Measurements from ENCODE around the gene CXCL14.

DNA sequence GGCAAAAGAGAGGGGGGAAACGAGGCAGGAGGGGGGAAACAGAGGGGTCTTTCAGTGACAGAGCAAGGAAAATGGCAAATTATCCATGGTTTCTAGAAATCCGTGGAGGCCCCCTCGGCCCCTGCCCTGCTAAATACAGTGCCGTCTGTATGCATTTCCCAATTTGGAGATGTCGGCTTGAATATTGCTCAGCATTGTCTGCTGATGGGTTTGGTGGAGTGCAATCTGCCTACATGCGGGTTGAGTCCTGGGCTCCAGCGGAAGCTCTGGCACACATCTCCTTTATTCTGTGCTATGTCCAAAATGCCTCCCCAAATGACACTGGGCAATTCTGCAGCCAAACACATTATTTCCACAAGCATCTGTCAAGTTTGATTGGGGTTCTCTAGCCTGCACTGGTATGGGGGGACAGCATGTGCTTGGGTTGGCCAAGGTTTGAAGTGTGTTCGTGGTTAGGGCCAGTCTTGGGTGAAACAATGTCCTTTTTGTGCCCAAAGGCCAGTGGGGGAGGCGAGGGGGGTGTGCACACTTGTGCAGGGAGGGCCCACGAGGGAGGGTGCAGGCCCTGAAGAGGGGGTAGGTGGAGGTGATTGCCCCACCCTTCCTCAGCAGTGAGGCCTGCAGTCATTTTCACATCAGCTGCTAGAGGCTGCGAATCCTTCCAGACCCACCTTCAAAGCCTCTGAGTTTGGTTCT lies 36.8 kb downstream of the CXCL14 start:
- TF ChIP-seq CTCF (IDR thresholded peaks at IDR 0.05) (no peak), POLR2A (IDR thresholded peaks at IDR 0.05) (no peak), POLR2AphosphoS5 (IDR thresholded peaks at IDR 0.05) (no peak), EP300 (IDR thresholded peaks at IDR 0.05) (no peak)
